ENCODE results near the gene SLC44A3. TPM values are rescaled to one million over a fixed set of nuclear protein-coding genes. Genes with fewer than 3 reads are reported as not detected.

SLC44A3 gene
- polyA plus RNA-seq: 70.5 TPM
- long read RNA-seq, donor 1, partial matches to known transcripts: 0 of 3 reads
- long read RNA-seq, donor 1, other reads (novel, unspliced or antisense): 0 of 3 reads
- long read RNA-seq, donor 2, partial matches to known transcripts: 6 of 17 reads
- long read RNA-seq, donor 2, other reads (novel, unspliced or antisense): 0 of 17 reads
- long read RNA-seq, donor 3: 0 reads
- long read RNA-seq, donor 4: 0 reads
- long read RNA-seq, donor 5, transcript SLC44A3-201 (15 exons, 2,388 nt): major isoform, 5 of 14 reads
- long read RNA-seq, donor 5, partial matches to known transcripts: 5 of 14 reads
- long read RNA-seq, donor 5, other reads (novel, unspliced or antisense): 0 of 14 reads
- long read RNA-seq, donor 6, partial matches to known transcripts: 109 of 115 reads
- long read RNA-seq, donor 6, other reads (novel, unspliced or antisense): 0 of 115 reads
- long read RNA-seq, donor 7, partial matches to known transcripts: 0 of 1 reads
- long read RNA-seq, donor 7, other reads (novel, unspliced or antisense): 0 of 1 reads
- long read RNA-seq, donor 8, partial matches to known transcripts: 14 of 18 reads
- long read RNA-seq, donor 8, other reads (novel, unspliced or antisense): 0 of 18 reads
- long read RNA-seq, donor 9, partial matches to known transcripts: 13 of 21 reads
- long read RNA-seq, donor 9, other reads (novel, unspliced or antisense): 0 of 21 reads
- long read RNA-seq, donor 10, partial matches to known transcripts: 17 of 31 reads
- long read RNA-seq, donor 10, other reads (novel, unspliced or antisense): 5 of 31 reads
- long read RNA-seq, donor 11, transcript SLC44A3-201 (15 exons, 2,388 nt): major isoform, 5 of 9 reads
- long read RNA-seq, donor 11, partial matches to known transcripts: 0 of 9 reads
- long read RNA-seq, donor 11, other reads (novel, unspliced or antisense): 0 of 9 reads

- peak; percentile 68 to 88 for DNase-seq
- Histone ChIP-seq H3K27ac (ENCODE audit: low read length) (peak within 1 kb of the TSS; percentile 95), H3K4me1 (ENCODE audit: control insufficient read depth, insufficient read depth, low read length) (peaks cover 18% of the 10 kb centered on the region), H3K27me3 (ENCODE audit: control insufficient read depth, insufficient read depth, low read length) (no peaks in the 10 kb centered on the region), H3K36me3 (ENCODE audit: control insufficient read depth, insufficient read depth, low read length) (peaks cover 2% of the 10 kb centered on the region), H3K9me3 (ENCODE audit: control insufficient read depth, low read depth, low read length) (no peaks in the 10 kb centered on the region), H3K4me3 (ENCODE audit: low read length) (peak within 1 kb of the TSS; percentile 94)
- no CpG with 5 or more reads among the region's 77 CpGs for WGBS (ENCODE audit: insufficient coverage, low lambda C conversion rate)
These were observed at the start of gene SLC44A3 for GRCh38 chr1:94819945-94820746. Gene SLC44A3, plus strand, starts transcription at chr1:94820357. Its CDS starts 95 bp downstream, at chr1:94820452.

GRCh38 chr1:94772230-94772641 lies 47.9 kb upstream of the SLC44A3 start:
- H3K4me1 ChIP-seq (ENCODE audit: control insufficient read depth, insufficient read depth, low read length): peaks cover 8% of the 10 kb centered on the region
- no peak overlapping the region for H3K27ac ChIP-seq (ENCODE audit: low read length)
- H3K9me3 ChIP-seq (ENCODE audit: control insufficient read depth, low read depth, low read length): peaks cover 5% of the 10 kb centered on the region
- H3K36me3 ChIP-seq (ENCODE audit: control insufficient read depth, insufficient read depth, low read length): peaks cover 11% of the 10 kb centered on the region
- WGBS (ENCODE audit: insufficient coverage, low lambda C conversion rate): 100% methylated on average over 1 of the region's 5 CpGs
- no peak for DNase-seq
- H3K27me3 ChIP-seq (ENCODE audit: control insufficient read depth, insufficient read depth, low read length): no peaks in the 10 kb centered on the region
- H3K4me3 ChIP-seq (ENCODE audit: low read length): no peak overlapping the region

- H3K4me3 ChIP-seq (ENCODE audit: low read length): no peak overlapping the region
- peaks cover 8% of the 10 kb centered on the region for H3K4me1 ChIP-seq (ENCODE audit: control insufficient read depth, insufficient read depth, low read length)
- peaks cover 11% of the 10 kb centered on the region for H3K36me3 ChIP-seq (ENCODE audit: control insufficient read depth, insufficient read depth, low read length)
- peak overlapping the region; percentile 10 for H3K27ac ChIP-seq (ENCODE audit: low read length)
- no peak for DNase-seq
- no peaks in the 10 kb centered on the region for H3K27me3 ChIP-seq (ENCODE audit: control insufficient read depth, insufficient read depth, low read length)
- H3K9me3 ChIP-seq (ENCODE audit: control insufficient read depth, low read depth, low read length): peaks cover 7% of the 10 kb centered on the region
- WGBS (ENCODE audit: insufficient coverage, low lambda C conversion rate): 100% methylated on average over 1 of the region's 3 CpGs
These were observed 47.3 kb upstream of the SLC44A3 start for GRCh38 chr1:94772845-94773244.

- Histone ChIP-seq H3K4me1 (ENCODE audit: control insufficient read depth, insufficient read depth, low read length) (peaks cover 8% of the 10 kb centered on the region), H3K27me3 (ENCODE audit: control insufficient read depth, insufficient read depth, low read length) (no peaks in the 10 kb centered on the region), H3K27ac (ENCODE audit: low read length) (peak overlapping the region; percentile 14), H3K36me3 (ENCODE audit: control insufficient read depth, insufficient read depth, low read length) (peaks cover 11% of the 10 kb centered on the region), H3K4me3 (ENCODE audit: low read length) (no peak overlapping the region), H3K9me3 (ENCODE audit: control insufficient read depth, low read depth, low read length) (peaks cover 7% of the 10 kb centered on the region)
- DNase-seq: peak; percentile 15 to 42
- no CpG with 5 or more reads among the region's 6 CpGs for WGBS (ENCODE audit: insufficient coverage, low lambda C conversion rate)
These were observed 46.8 kb upstream of the SLC44A3 start for GRCh38 chr1:94773296-94773809.

- Histone ChIP-seq H3K27ac (ENCODE audit: low read length) (peak overlapping the region; percentile 14), H3K27me3 (ENCODE audit: control insufficient read depth, insufficient read depth, low read length) (no peaks in the 10 kb centered on the region), H3K4me1 (ENCODE audit: control insufficient read depth, insufficient read depth, low read length) (peaks cover 8% of the 10 kb centered on the region), H3K9me3 (ENCODE audit: control insufficient read depth, low read depth, low read length) (peaks cover 7% of the 10 kb centered on the region), H3K36me3 (ENCODE audit: control insufficient read depth, insufficient read depth, low read length) (peaks cover 11% of the 10 kb centered on the region), H3K4me3 (ENCODE audit: low read length) (no peak overlapping the region)
- WGBS (ENCODE audit: insufficient coverage, low lambda C conversion rate): no CpG with 5 or more reads among the region's 8 CpGs
- DNase-seq: peak; percentile 28 to 68
These were observed 46.2 kb upstream of the SLC44A3 start for GRCh38 chr1:94773931-94774422.

- WGBS (ENCODE audit: insufficient coverage, low lambda C conversion rate): no CpG with 5 or more reads among the region's 1 CpG
- DNase-seq: no peak
- peaks cover 8% of the 10 kb centered on the region for H3K4me1 ChIP-seq (ENCODE audit: control insufficient read depth, insufficient read depth, low read length)
- peaks cover 7% of the 10 kb centered on the region for H3K9me3 ChIP-seq (ENCODE audit: control insufficient read depth, low read depth, low read length)
- no peaks in the 10 kb centered on the region for H3K27me3 ChIP-seq (ENCODE audit: control insufficient read depth, insufficient read depth, low read length)
- H3K27ac ChIP-seq (ENCODE audit: low read length): no peak overlapping the region
- peaks cover 11% of the 10 kb centered on the region for H3K36me3 ChIP-seq (ENCODE audit: control insufficient read depth, insufficient read depth, low read length)
- no peak overlapping the region for H3K4me3 ChIP-seq (ENCODE audit: low read length)
These were observed 43.7 kb upstream of the SLC44A3 start for GRCh38 chr1:94776474-94776873.

- Histone ChIP-seq H3K9me3 (ENCODE audit: control insufficient read depth, low read depth, low read length) (peaks cover 7% of the 10 kb centered on the region), H3K27me3 (ENCODE audit: control insufficient read depth, insufficient read depth, low read length) (no peaks in the 10 kb centered on the region), H3K4me3 (ENCODE audit: low read length) (no peak overlapping the region), H3K27ac (ENCODE audit: low read length) (no peak overlapping the region), H3K4me1 (ENCODE audit: control insufficient read depth, insufficient read depth, low read length) (peaks cover 8% of the 10 kb centered on the region), H3K36me3 (ENCODE audit: control insufficient read depth, insufficient read depth, low read length) (peaks cover 11% of the 10 kb centered on the region)
- DNase-seq: no peak
These were observed 42.9 kb upstream of the SLC44A3 start for GRCh38 chr1:94777281-94777680.

GRCh38 chr1:94778808-94779207 lies 41.3 kb upstream of the SLC44A3 start:
- no peak for DNase-seq
- peaks cover 11% of the 10 kb centered on the region for H3K36me3 ChIP-seq (ENCODE audit: control insufficient read depth, insufficient read depth, low read length)
- H3K4me3 ChIP-seq (ENCODE audit: low read length): no peak overlapping the region
- H3K27ac ChIP-seq (ENCODE audit: low read length): no peak overlapping the region
- no peaks in the 10 kb centered on the region for H3K27me3 ChIP-seq (ENCODE audit: control insufficient read depth, insufficient read depth, low read length)
- peaks cover 7% of the 10 kb centered on the region for H3K9me3 ChIP-seq (ENCODE audit: control insufficient read depth, low read depth, low read length)
- H3K4me1 ChIP-seq (ENCODE audit: control insufficient read depth, insufficient read depth, low read length): peaks cover 10% of the 10 kb centered on the region

GRCh38 chr1:94783342-94784189 lies 36.6 kb upstream of the SLC44A3 start:
- no peaks in the 10 kb centered on the region for H3K36me3 ChIP-seq (ENCODE audit: control insufficient read depth, insufficient read depth, low read length)
- 60% methylated on average over 1 of the region's 12 CpGs for WGBS (ENCODE audit: insufficient coverage, low lambda C conversion rate)

More at GRCh38 chr1:94783342-94784189, 36.6 kb upstream of the SLC44A3 start:
- Histone ChIP-seq H3K27me3 (ENCODE audit: control insufficient read depth, insufficient read depth, low read length) (no peaks in the 10 kb centered on the region), H3K4me1 (ENCODE audit: control insufficient read depth, insufficient read depth, low read length) (peaks cover 2% of the 10 kb centered on the region), H3K27ac (ENCODE audit: low read length) (no peak overlapping the region), H3K9me3 (ENCODE audit: control insufficient read depth, low read depth, low read length) (no peaks in the 10 kb centered on the region), H3K4me3 (ENCODE audit: low read length) (no peak overlapping the region)
- peak in 1 of 2 donors; percentile 79 for DNase-seq
